HG03175 (cell line): Measurements from ENCODE around the gene ADGRG4.

Experiments used
- ATAC-seq: cut with Tn5 transposase; IDR thresholded peaks from one replicate; pipeline ENCODE4 v1.9.1; 2021; ENCODE audit warnings: mild to moderate bottlenecking, moderate library complexity; ENCODE audit not compliant: unreplicated experiment

ADGRG4 gene

DNA sequence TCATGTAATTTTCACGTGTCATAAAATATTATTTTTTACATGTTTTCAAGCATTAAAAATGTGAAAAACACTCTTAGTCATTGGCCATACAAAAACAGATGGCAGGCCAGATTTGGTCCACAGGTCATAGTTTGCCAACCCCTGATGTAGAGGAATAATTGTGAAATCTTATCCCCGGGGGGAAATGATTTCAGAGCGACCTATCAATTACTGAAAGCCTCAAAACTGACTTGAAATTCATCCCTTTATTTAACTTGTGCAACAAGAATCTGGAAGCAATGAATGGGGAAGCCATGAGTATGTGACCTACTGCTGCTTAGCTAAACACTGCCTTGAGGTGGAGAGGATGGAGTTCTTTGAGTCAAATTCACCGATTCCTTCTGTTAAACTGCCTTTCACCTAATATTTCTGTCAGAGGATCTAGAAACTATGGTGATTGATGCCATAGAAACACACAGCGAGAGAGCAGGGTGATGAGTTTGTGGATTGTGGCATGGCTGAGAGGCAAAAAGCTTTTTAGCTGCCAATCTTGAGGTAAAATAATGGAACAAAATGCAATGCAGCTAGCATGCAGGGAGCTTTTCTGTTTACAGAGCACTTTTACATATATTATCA, 156.6 kb downstream of the ADGRG4 start:
- ATAC-seq = no peak

DNA sequence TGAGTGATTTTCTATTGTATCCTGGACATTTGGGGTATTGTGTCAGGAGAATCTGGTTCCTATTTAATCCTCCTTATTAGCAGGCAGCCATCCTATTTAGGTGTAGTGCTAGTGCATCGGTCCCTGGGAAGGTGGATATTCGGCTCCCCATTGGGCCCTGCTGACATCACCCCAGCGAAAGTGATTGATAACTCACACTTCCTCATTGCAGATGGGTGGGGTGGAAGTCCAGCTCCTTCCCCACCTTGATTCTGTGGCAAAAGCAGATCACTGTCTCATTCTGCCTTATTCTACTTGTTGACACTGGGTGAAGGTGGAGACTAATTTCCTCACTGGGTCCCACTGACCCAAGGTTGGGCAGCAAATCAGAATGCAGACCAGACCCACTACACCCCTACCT, 163.8 kb downstream of the ADGRG4 start:
- no peak for ATAC-seq
